OCI-M2 (cell line): ENCODE results near the gene RBM15B.

Source experiments
- DNase-seq: peaks from one replicate; lab custom pipeline; 2025; ENCODE audit not compliant: unreplicated experiment; lab: John Stamatoyannopoulos, UW

RBM15B gene

DNA sequence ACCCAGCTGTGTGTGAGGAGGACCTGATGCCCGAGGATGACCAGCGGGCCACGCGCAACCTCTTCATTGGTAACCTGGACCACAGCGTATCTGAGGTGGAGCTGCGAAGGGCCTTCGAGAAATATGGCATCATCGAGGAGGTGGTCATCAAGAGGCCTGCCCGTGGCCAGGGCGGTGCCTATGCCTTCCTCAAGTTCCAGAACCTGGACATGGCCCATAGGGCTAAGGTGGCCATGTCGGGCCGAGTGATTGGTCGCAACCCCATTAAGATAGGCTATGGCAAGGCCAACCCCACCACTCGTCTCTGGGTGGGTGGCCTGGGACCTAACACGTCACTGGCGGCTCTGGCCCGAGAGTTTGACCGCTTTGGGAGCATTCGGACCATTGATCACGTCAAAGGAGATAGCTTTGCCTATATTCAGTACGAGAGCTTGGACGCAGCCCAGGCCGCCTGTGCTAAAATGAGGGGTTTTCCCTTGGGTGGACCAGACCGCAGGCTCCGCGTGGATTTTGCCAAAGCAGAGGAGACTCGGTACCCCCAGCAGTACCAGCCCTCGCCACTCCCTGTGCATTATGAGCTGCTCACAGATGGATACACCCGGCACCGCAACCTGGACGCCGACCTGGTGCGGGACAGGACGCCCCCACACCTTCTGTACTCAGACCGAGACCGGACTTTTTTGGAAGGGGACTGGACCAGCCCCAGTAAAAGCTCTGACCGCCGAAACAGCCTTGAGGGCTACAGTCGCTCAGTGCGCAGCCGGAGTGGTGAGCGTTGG lies 1.5 kb downstream of the RBM15B start:
- no peak for DNase-seq

DNA sequence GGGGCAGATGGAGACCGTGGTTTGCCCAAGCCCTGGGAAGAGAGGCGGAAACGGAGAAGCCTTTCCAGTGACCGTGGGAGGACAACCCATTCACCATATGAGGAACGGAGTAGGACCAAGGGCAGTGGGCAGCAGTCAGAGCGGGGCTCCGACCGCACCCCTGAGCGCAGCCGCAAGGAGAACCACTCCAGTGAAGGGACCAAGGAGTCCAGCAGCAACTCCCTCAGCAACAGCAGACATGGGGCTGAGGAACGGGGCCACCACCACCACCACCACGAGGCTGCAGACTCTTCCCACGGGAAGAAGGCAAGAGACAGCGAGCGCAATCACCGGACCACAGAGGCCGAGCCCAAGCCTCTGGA lies 2.0 kb downstream of the RBM15B start:
- no peak for DNase-seq

DNA sequence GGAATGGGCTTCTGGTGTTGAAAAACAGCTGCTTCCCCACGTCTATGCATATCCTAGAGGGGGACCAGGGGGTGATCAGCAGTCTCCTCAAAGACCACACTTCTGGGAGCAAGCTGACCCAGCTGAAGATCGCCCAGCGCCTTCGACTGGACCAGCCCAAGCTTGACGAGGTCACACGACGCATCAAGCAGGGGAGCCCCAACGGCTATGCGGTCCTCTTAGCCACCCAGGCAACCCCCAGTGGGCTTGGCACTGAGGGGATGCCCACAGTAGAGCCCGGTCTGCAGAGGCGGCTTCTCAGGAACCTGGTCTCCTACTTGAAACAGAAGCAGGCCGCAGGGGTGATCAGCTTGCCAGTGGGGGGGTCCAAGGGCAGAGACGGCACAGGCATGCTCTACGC lies 2.5 kb downstream of the RBM15B start:
- DNase-seq = no peak

DNA sequence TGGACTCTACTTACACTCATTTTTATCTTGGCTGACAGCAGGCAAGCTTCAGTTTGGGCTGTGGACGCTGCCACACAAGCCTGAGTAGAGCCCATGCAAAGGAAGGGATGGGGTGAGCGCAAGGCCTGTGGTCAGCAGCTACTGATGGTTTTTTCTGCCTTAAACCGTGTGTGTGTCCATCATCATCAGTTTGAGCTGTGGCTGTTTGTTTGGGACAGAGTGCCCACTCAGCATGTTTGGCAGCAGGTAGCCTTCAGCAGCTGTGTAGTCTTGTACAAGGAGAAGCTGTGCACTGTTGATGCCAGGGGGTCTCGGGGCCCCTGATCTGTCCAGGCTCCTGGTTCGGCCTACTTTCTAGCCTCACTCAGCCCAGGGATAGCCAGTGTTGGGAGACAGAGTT lies 3.5 kb downstream of the RBM15B start:
- DNase-seq = no peak

DNA sequence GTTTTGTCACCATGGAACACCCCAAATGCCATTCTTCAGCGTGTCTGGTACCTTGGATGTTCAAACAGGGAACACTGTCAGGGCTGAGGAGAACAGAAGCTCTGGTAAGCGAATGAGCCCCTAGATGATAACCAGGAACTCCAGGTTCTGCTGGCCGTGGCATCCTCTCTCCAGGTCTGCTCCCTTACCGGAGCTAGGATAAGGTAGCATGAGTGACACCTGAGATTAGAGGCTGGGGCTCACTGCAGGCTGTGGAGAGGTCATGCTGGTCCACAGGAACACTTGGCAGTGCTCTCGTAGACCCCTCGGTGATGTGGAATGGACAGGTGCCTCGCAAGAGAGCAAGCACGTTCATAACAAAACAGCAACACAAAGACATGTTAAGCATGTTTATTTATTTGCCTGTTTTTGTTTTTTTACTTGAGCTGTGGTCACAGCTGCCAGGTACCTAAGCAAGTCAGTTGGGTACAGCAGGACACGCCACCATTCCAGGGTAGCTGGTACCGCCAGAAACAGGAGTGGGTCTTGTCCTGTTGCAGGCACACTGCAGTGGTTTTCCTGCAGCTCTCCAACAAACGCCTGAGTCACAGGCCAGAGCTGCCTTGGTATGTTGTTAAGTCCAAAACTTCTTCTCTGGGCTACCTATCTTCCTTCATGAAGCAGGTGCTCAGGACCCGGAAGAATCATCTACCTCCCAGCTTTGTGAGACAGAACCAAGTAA lies 4.6 kb downstream of the RBM15B start:
- no peak for DNase-seq

DNA sequence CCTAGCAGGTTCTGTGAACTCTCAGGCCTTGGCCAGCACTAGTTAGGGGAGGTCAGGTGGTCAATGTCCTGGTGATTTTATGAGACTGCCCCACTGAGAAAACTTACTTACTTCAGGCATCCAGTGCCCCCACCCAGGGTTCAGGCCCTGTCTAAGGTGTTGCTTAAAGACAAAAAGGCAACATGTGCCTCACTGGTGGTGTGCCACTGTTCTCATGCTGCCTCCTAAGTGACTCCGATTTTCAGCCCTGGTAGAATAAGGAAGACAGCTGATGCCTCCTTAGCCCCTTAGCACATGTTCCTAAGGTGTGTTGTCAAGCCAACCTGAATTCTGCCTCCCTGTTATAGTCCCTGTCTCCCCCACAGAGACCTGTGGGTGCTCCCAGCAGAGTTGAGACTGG lies 5.3 kb downstream of the RBM15B start:
- no peak for DNase-seq

DNA sequence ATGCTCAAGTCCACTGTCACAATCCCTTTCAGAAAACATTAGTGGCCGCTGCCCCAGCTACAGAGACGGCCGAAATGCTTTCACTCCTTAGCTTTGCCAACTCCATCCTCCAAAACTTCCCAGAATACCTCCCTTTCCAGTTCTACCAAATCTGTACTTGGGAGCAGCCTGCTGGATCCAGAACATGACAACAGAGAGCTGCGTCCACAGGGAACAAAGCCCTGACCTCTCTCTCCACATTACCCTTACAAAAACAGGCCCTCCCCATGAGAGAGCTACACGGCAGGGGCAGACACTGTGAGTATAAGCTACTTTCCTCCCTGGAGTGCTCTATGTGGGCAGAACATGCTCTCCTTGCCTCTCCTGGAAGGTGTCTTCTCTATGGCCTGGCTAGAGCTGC lies 6.3 kb downstream of the RBM15B start:
- no peak for DNase-seq

DNA sequence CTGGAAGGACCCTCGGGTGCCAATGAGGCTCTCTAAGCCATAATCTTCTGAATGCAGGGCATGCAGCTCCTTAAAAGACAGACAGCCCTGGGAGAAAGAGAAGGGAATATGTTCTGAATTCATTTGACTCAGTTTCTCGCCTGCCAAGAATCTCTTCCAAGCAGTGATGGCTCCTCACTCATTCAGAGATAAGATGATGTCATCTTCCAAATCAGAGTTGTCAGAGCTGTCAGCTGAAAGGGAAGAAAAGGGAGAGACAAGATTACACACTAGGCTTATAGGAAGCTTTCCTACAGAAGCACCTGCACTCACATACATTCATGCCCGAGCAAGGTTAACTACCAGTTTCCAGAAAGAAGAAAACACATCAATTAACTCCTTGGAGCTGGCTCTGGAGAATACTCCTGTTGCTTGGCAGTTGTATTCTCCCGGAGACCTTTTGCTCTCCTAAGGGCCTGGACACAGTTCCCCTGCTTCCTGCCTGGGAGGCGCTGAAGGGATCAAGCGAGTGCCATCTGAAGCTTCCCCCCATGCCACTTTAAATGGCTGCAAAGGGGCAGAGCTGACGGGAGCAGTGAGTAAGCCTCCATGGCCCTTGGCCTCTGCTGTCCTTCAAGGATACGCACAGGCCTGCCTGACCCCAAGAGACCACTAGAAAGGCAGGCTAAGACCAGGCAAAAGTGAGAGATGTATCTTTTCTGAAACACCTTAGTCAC lies 7.7 kb downstream of the RBM15B start:
- DNase-seq = no peak

DNA sequence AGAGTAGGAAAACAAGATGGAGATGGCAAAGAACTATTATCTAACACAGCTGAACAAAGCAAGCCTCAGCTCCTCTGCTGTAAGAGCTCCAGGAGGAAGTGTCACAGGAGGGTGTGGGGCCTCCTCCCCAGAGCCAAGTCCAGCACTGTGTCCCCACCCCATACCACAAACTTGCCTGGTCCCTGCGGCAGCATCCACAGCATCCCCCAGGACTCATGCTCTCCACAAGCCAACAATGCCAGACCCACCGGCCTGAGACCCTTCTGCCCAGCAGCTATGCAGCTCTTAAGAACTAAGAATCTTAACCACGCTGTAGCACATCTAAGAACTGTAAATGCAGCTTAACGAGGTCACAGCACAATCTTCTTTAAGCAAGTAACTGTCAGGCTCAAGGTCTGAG lies 9.1 kb downstream of the RBM15B start:
- DNase-seq = no peak

DNA sequence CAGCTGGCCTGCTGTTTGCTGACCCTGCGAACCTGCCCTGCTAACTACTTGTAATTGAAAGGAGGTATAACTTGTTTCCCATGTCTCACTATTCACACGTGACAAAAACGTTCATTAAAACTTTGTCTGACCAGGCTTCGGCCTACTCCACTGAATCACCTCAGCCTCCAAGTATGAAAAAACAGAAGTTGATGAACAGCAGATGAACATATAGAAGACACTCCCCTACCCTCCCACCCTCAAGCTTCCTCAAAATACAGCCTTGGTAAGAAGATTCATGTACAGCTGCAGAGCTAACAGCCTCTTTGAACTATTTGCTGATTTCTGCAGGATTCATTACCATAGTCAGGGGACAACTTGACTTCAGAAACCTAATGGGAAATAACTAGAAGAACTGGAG lies 10.7 kb downstream of the RBM15B start:
- no peak for DNase-seq

DNA sequence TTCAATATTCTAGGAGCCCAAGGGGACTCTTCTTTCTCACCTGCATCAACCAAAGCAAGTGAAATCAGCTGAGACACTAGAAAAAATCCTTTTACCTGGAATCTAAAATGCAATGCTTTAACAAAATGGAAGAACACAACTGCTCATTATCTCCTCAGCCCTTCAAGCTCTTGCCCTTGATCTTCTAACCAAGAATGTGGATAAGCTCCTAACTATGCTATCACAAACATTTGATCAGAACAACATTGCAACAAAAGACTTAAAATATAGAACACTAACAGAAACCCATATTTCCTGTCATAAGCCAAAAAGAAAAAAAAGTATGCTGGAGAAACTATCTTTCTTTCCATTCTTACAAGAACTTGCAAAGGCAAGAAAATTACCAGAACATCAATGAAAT lies 12.6 kb downstream of the RBM15B start:
- no peak for DNase-seq

DNA sequence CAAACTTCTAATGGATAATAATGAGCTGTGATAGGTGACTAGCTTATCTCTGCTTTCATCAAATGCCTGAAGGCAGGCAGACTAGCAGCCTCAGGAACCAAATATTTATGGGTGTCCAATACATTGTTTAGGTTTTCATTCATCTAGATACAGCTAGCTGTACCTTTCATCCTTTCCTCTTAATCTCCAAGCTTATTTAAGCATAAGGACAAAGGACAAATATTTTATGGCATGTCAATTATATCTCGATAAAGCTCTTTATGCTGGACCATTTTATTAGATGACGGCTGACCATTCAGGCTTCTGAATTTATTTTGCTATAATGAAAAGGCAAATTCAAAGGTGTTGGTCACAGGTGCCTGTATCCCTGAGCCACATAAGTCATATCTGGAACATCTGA lies 16.9 kb downstream of the RBM15B start:
- no peak for DNase-seq

DNA sequence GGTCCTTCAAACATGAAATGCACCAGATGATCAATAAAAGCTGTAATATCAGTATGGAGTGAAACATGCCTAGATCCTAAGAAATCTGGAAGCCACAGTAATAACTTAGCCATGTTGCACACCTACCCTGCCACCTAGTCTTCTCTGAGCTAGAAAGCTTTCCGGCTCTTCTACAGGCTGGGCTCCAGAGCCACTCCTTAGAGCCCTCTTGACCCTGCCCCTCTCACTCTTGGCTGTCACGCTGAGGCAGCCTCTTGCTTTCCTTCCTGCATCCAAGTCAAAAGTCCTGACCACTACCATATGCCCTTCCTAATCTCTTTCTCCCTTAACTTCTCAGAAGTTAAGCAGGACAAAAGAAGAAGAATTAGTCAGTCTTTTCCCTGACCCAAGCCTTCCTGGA lies 17.7 kb downstream of the RBM15B start:
- no peak for DNase-seq

DNA sequence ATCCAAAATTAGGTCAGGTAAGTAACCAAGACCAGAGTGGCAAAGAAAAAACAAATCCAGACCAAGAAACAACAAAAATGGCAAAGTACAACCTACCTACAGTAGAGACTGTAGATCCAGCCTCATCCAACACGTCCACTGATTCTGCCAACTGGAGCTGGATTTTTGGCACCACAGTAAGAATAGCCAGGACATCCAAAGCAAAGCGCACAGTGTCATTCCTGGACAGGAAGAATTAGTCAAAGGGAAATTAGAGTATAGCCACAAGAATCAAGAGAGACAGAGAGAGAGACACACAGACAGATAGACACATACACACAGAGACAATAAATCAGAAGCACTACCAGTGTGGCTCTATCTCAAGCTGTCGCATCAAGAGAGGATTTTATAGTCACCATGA lies 31.1 kb downstream of the RBM15B start:
- no peak for DNase-seq

DNA sequence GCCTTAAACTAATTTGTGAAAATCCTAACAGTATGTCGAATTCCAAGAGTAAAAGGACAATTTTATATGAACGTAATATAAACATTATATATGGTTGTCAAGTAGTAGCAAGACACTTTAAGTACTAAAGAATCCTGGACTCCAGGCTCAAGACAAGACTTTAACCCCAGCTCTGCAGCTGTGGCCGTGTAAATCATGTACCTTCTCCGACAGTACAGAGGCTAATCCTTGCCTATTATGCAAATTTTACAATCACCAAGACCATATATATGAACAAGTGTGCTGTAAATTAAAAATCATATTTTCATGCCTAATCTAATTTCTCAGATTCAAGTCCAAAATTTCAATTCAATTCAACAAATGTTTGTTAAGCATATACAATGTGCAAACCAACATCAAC lies 35.8 kb downstream of the RBM15B start:
- DNase-seq = no peak

DNA sequence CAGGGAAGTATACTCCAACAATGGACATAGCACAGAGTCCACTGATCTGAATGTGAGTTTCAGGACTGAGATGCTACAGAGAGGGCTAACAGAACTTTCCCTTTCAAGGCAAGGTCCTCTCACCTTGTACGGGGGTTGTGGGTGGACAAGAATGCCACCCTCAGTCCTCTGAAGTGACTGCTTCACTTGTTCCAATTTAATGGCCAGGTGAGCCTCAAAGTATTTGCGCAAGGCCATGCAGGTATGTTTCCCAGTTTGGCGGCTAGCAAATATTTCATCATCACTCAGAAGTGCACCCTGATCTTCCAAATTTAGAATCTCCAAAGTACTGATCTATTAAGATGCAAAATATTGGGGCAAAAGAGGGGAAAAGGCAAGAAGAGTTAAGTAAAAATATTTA lies 38.1 kb downstream of the RBM15B start:
- DNase-seq = no peak

DNA sequence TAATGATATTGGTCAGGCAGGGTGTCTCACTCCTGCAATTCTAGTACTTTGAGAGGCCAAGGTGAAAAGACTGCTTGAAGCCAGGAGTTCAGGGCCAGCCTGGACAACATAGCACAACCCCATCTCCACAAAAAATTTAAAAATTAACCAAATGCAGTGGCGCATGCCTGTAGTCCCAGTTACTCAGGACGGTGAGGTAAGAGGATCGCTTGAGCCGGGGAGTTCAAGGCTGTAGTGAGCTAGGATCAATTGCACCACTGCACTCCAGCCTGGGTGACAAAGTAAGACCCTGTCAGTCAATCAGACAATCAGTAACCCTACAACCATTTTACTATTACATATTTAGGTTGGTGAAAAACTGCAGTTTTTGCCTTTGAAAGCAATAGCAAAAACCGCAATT lies 43.0 kb downstream of the RBM15B start:
- DNase-seq = no peak

DNA sequence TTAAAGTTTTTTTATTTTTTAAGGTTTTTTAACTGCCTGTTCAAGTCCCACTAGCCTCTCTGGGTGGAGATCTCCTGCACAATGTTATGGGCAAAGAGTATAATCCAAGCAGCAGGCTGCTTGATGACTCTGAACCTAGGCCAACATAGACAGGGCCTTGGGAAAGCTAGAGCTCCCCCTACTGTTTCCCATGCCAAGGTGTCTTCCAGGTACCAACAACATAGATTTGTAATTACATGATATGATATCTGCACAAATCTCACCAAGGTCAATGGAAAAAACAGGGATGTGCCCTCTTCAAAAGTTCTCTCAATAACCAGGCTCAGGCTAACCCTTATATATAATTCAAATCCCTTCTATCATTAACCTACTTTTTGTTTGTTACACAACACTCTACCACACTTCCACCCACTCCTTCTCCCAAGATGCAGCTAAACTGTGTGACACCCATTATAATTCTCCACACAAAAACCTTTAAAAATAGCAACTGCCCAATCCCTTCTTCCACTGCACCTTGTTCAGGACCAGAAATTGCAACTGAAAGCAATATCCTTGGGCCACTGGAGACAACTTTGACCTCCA lies 43.8 kb downstream of the RBM15B start:
- DNase-seq = no peak

DNA sequence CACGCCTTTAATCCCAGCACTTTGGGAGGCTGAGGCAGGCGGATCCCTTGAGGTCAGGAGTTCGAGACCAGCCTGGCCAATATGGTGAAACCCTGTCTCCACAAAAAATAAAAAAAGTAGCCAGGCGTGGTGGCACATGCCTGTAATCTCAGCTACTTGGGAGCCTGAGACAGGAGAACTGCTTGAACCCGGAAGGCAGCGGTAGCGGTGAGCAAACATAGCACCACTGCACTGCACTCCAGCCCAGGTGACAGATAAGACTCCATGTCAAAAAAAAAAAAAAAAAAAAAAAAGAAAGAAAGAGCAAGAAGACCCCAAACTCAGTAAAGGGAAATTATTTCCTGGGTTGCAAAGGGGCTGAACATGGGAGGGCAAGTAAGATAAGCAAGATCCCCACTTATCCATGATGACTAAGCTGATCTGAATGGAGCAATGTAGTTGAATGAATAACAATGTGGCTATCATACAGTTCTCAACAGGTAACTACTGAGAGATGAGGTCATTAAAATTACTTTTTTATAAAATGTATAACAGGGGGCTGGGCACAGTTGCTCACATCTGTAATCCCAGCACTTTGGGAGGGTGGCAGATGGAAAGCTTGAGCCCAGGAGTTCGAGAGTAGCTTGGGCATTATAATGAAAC lies 46.0 kb downstream of the RBM15B start:
- DNase-seq = no peak

DNA sequence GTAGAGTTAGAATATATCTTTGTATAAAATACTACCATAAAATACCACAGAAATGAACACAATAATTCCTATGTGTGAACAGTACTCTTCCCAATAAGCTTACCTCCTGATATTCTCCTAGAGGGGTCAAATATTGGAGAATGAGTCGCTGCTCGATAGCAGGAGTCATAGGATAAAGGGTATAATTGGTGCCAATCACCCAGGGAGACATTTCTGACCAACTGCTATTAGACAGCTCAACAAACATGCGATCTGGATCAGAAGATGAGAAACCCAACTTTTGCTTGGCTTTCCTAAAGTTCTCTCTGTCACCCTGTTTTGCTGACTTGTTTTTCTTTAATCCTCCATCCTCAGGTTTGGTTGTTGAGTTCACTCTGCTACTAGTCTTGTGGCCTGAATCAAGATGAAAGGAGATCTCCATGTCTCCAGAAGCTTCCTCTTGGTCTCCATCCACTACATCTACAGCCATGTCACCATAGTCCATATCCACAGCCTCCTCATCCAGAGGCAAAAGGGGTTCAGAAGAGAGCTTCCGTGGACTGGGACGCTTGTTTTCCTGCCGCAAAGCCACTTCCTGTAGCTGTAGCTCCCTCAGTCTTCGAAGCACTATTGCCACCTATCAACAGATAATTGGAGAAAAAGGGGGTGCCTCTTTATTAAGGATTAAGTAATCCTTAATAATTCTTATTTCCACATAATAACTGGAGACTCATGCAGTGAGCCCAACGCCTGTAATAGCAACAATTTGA lies 50.4 kb downstream of the RBM15B start:
- no peak for DNase-seq
